AG09319 (cell line): ENCODE measurements around the gene KCNN1.

Experiments
- DNase-seq: peaks from one replicate; pipeline ENCODE4 v3.0.0-alpha.2; 2010; ENCODE audit warnings: low read depth; ENCODE audit errors: extremely low read depth
- CTCF ChIP-seq: IDR thresholded peaks from 2 replicates; pipeline ENCODE4 v1.5.1; 2011; ENCODE audit warnings: low read depth, mild to moderate bottlenecking, inconsistent platforms, low read length, moderate library complexity

KCNN1 gene

GRCh38 chr19:18008814-18009213, 41.9 kb downstream of the KCNN1 start:
- DNase-seq = no peak
- TF ChIP-seq CTCF = no peak

- no peak for TF ChIP-seq CTCF
- no peak for DNase-seq
Observed at GRCh38 chr19:18009412-18010066, 42.6 kb downstream of the KCNN1 start.

- DNase-seq = no peak
- TF ChIP-seq CTCF = no peak
Observed at GRCh38 chr19:18010149-18010548, 43.2 kb downstream of the KCNN1 start.

GRCh38 chr19:18013210-18014111, 46.6 kb downstream of the KCNN1 start:
- TF ChIP-seq CTCF = no peak
- DNase-seq = no peak

GRCh38 chr19:18014197-18014596, 47.3 kb downstream of the KCNN1 start:
- no peak for TF ChIP-seq CTCF
- no peak for DNase-seq

- no peak for TF ChIP-seq CTCF
- DNase-seq = no peak
Observed at GRCh38 chr19:18016209-18016910, 49.5 kb downstream of the KCNN1 start.
